Activated CD8-positive, alpha-beta memory T cell treated with anti-CD3 and anti-CD28 coated beads, Interleukin-2, amount 50 U/mL, for 1 hour (primary cell): ENCODE measurements around the gene MOB1B.
"Not testable (repeated sequence)": the region's sequence is repeated elsewhere in the genome, so short reads cannot be mapped to it uniquely, and the experiment has no call there.

ENCODE experiments used
- DNase-seq: peaks from one replicate; pipeline ENCODE4 v3.0.0-alpha.2; 2020; ENCODE audit errors: extremely low read depth

The MOB1B gene

DNA sequence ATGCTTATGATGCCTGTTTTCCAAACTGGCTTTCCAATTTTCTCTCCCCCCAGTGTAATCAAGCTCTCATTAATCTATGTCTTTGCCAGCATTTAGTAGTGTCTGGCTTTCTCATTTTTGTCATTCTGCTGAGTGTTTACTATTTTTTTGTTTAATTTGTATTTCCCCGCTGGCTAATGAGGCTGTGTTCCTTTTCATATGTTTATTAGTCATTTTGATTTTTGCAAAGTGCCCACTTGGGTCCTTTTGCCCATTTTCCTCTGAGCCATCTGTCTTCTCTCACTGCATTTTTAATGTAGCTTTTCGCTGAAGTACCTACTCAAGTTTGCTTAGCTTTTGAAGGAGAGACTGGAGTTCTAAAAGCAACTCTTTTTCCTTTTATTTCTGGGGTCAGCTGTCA is 106.0 kb downstream of the MOB1B start:
- no peak for DNase-seq

DNA sequence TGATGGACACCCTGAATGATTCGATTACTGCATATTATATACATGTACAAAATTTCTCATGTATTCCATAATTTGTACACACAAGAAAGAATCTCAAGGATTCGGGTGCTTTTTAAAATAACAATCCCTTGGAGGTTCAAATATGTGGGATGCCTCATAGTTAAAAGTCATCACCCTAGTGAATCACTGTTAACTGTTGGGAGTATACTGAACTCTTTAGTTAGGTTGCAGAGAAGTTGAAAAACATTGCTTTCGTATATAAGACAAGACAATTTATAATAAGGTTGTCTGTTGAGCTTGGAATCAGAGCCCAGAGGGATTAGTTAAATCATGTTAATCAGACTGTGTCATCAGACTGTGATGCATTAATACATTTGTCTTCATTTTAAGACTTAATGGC is 106.9 kb downstream of the MOB1B start:
- DNase-seq: no peak

DNA sequence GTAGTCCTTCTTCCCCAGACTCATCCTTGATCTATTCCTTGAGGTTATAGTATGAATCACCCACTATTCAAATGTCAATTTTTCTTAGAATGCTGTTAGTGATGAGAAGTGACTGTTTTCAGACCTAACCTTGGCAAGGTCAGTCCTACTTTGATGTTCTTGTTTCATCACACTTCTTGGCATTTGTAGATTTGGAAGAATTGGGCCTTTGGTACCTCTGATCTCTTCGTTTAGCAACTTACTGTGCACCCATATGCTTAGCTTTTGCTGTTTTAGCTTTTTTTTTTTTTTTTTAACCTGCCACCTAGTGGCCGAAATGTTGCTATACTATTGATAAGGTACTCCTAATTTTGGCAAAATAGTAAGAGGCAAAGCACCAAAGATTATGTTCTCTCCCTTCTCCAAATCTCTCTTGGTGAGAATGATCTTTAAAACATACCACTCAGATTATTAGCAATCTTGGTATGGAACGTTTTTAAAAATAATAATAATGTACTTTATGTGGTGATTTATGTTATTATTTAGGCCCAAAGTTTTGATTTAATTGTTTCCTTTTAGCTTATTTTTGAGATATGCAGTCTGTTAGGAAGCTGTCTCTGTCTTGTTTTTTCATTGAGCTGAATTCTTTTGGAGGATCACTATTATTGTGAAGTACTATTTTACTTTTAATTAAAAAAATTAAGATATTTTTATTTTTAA is 107.9 kb downstream of the MOB1B start:
- DNase-seq: no peak

DNA sequence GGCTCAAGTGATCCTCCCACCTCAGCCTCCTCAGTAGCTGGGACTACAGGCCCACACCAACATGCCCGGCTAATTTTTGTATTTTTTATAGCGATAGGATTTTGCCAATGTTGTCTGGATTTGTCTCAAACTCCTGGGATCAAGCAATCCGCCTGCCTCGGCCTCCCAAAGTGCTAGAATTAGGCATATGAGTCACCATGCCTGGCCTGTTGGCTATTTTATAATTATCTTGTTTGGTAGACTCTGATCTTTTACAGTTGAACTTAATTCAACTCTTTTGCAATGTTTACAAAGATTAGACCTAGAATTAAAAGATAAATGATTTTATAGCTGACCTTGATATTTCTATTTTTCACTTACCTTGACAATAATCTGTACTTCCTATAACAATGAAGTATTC is 109.3 kb downstream of the MOB1B start:
- no peak for DNase-seq

DNA sequence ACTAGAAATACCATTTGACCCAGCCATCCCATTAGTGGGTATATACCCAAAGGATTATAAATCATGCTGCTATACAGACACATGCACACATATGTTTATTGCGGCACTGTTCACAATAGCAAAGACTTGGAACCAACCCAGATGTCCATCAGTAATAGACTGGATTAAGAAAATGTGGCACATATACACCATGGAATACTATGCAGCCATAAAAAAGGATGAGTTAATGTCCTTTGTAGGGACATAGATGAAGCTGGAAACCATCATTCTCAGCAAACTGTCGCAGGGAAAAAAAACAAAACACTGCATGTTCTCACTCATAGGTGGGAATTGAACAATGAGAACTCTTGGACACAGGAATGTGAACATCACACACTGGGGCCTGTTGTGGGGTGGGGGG is 115.2 kb downstream of the MOB1B start:
- DNase-seq: not testable (repeated sequence)

DNA sequence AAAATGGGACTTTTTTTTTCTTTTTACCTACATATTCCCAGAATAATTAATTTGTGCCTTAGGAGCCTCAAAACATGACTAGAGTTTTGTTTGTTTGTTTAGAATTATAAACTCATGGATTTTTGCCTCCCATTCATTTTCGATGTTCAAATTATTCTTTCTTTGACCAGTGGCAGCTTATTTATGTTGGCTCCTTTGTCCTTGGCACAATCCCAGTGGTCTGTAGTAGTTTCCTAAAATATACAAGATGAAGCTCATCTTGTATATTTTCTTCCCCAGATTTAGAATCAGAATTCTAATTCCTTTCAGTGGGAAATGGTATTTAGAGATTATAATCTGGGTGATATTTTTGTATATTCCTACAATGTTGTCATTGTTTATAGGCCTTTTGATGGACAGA is 118.4 kb downstream of the MOB1B start:
- DNase-seq: no peak

DNA sequence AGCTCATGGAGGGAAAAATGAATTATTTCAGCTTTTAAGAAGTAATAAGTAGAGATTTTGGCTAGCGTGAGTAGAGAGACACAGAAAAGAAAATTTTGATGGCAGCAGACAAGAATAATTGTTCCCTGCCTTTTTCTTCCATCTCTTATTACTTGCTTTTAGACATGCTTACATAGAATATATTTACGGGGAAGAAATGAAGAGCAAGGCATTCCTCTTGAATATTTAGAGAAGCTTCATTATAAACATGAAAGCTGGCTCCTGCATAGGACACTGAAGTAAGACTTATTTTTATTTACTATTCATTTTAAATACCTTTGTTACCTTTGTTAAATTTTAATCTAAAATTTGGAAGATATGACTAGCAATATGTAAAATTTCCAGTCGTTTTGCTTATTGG is 123.5 kb downstream of the MOB1B start:
- no peak for DNase-seq

DNA sequence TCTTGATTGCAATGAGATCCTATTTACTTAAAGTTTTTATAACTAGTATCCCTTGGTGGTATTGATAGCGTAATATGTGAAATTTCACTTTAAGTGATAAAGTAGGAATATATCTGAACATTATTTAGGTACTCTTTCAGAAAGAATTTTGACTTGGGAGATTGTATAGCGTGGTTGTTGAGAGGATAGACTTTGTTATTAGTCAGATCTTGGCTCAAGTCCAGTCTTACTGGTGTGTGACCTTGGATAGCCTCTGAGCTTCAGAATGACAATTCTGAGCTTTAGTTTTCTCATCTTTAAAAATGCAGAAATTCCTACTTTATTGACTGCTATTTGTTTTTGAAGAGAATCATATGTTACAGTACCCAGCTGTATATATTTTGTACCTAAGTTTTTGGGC is 123.9 kb downstream of the MOB1B start:
- DNase-seq: no peak

DNA sequence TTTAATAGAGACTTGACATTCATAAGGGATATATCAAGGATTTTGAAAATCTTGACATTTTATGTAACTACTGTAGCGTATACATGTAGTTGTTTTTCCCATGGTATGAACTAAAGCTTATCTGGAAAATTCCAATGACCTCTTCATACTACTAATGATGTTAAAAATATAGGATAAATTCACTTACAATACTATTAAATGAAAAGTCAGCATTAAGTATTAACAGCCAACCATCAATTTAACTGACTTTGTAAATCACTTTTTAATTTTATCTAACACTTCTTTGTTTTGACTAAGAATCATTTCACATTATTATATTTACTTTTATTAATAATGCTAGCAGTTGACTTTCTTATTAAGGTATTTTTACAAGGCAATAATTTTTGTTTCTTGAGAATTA is 125.4 kb downstream of the MOB1B start:
- no peak for DNase-seq

DNA sequence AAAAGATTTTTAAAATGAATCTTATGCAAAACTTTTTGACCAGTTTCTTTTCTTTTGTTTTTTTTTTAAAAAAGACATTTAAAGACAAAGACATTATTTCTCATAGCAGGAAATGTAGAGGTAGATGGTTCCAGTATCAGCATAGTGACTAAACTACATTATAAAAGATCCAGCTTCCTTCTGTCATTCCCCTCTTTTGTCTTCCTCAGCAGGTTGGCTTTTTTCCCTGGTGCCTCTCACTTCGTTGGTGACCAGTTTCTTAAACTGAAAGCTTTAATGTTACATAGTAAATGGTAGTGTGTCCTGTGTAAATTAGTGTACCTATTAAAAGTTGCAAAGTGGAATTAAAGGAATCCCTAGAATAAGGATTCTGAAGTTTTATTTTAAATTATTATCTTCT is 127.3 kb downstream of the MOB1B start:
- no peak for DNase-seq

DNA sequence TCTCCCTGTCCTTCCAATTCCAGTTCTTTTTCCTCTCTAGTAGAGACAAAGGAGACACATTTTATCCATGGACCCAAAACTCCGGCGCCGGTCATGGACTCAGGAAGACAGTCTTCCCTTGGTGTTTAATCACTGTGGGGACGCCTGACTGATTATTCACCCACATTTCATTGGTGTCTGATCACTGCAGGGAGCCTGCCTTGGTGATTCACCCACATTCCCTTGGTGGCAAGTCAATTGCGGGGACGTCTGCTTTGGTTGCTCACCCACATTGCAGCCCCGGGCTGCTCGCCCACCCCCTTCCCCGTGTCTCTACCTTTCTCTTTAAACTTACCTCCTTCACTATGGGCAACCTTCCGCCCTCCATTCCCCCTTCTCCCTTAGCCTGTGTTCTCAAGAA is 129.9 kb downstream of the MOB1B start:
- DNase-seq: not testable (repeated sequence)
